ENCODE measurements around the gene NRN1L. TPM values are rescaled to one million over a fixed set of nuclear protein-coding genes. Genes with fewer than 3 reads are reported as not detected.
"Not testable (repeated sequence)": the region's sequence is repeated elsewhere in the genome, so short reads cannot be mapped to it uniquely, and the experiment has no call there.

Gene NRN1L
- total RNA-seq, 4 donors from 2014 or later = 1.2 to 2.4 TPM; not detected in 2

GRCh38 chr16:67858500-67858899, 26.2 kb upstream of the NRN1L start:
- TF ChIP-seq, protein P1, sequence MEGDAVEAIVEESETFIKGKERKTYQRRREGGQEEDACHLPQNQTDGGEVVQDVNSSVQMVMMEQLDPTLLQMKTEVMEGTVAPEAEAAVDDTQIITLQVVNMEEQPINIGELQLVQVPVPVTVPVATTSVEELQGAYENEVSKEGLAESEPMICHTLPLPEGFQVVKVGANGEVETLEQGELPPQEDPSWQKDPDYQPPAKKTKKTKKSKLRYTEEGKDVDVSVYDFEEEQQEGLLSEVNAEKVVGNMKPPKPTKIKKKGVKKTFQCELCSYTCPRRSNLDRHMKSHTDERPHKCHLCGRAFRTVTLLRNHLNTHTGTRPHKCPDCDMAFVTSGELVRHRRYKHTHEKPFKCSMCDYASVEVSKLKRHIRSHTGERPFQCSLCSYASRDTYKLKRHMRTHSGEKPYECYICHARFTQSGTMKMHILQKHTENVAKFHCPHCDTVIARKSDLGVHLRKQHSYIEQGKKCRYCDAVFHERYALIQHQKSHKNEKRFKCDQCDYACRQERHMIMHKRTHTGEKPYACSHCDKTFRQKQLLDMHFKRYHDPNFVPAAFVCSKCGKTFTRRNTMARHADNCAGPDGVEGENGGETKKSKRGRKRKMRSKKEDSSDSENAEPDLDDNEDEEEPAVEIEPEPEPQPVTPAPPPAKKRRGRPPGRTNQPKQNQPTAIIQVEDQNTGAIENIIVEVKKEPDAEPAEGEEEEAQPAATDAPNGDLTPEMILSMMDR (IDR thresholded peaks at IDR 0.05) = no peak
- TF ChIP-seq POLR2A (IDR thresholded peaks at IDR 0.05) (no peak), POLR2AphosphoS5 (IDR thresholded peaks at IDR 0.05) (no peak), EP300 (IDR thresholded peaks at IDR 0.05) (no peak)
- no peak for ATAC-seq
- 57 to 76% methylated on average over 3 to 4 of the region's 4 CpGs for WGBS, 2 donors (ENCODE audit: low coverage in 1 of 2)
- no peaks in the 10 kb centered on the region for H3K27me3 ChIP-seq
- H3K36me3 ChIP-seq = peaks cover 0 to 9% of the 10 kb centered on the region in 2 donors
- H3K27ac ChIP-seq = peak overlapping the region; percentile 22 to 84 (median 66)
- no peak overlapping the region for H3K4me3 ChIP-seq
- peaks cover 0 to 80% (median 38%) of the 10 kb centered on the region in 3 donors for H3K4me1 ChIP-seq
- no peaks in the 10 kb centered on the region for H3K9me3 ChIP-seq

- TF ChIP-seq, protein P1 (IDR thresholded peaks at IDR 0.05) = no peak
- peak; percentile 15 for TF ChIP-seq POLR2AphosphoS5 (IDR thresholded peaks at IDR 0.05)
- WGBS, 2 donors (ENCODE audit: low coverage in 1 of 2) = 58 to 85% methylated on average over 2 to 4 of the region's 8 CpGs
- H3K36me3 ChIP-seq = peaks cover 0 to 17% of the 10 kb centered on the region in 2 donors
- H3K9me3 ChIP-seq = no peaks in the 10 kb centered on the region
- ATAC-seq = peak; percentile 30
- no peaks in the 10 kb centered on the region for H3K27me3 ChIP-seq
- H3K27ac ChIP-seq = peak overlapping the region in 3 of 4 donors; percentile 83 to 90 (median 86)
- no peak overlapping the region for H3K4me3 ChIP-seq
- peaks cover 2 to 88% (median 45%) of the 10 kb centered on the region in 3 donors for H3K4me1 ChIP-seq
These were observed 23.9 kb upstream of the NRN1L start for GRCh38 chr16:67860589-67861398.

GRCh38 chr16:67861877-67862276, 22.8 kb upstream of the NRN1L start:
- Histone ChIP-seq H3K4me3 (no peak overlapping the region), H3K4me1 (peaks cover 2 to 77% (median 44%) of the 10 kb centered on the region in 3 donors), H3K27me3 (no peaks in the 10 kb centered on the region), H3K27ac (peak overlapping the region in 3 of 4 donors; percentile 83 to 90 (median 86)), H3K36me3 (peaks cover 0 to 28% of the 10 kb centered on the region in 2 donors), H3K9me3 (no peaks in the 10 kb centered on the region)
- TF ChIP-seq EP300 (IDR thresholded peaks at IDR 0.05) (no peak), POLR2A (IDR thresholded peaks at IDR 0.05) (no peak), POLR2AphosphoS5 (IDR thresholded peaks at IDR 0.05) (no peak)
- TF ChIP-seq, protein P1 (IDR thresholded peaks at IDR 0.05) = no peak
- 73 to 100% methylated on average over 1 to 6 of the region's 6 CpGs for WGBS, 2 donors (ENCODE audit: low coverage in 1 of 2)
- ATAC-seq = no peak

GRCh38 chr16:67862623-67863583, 21.8 kb upstream of the NRN1L start:
- H3K36me3 ChIP-seq = peaks cover 0 to 38% of the 10 kb centered on the region in 2 donors
- peak; percentile 90 for ATAC-seq
- H3K27ac ChIP-seq = peak overlapping the region; percentile 65 to 90 (median 84)
- no peak overlapping the region for H3K4me3 ChIP-seq
- H3K9me3 ChIP-seq = no peaks in the 10 kb centered on the region
- TF ChIP-seq POLR2AphosphoS5 (IDR thresholded peaks at IDR 0.05) (peak; percentile 70), POLR2A (IDR thresholded peaks at IDR 0.05) (no peak)
- no peaks in the 10 kb centered on the region for H3K27me3 ChIP-seq
- H3K4me1 ChIP-seq = peaks cover 2 to 67% (median 34%) of the 10 kb centered on the region in 3 donors
- WGBS, 2 donors (ENCODE audit: low coverage in 1 of 2) = 20 to 71% methylated on average over 3 to 8 of the region's 11 CpGs

GRCh38 chr16:67864044-67864443, 20.6 kb upstream of the NRN1L start:
- 85% methylated on average over 4 of the region's 6 CpGs; no CpG with 5 or more reads in 1 of the 2 donors for WGBS, 2 donors (ENCODE audit: low coverage in 1 of 2)
- not testable (repeated sequence) for H3K4me3 ChIP-seq, H3K9me3 ChIP-seq, H3K27me3 ChIP-seq, ATAC-seq
- Histone ChIP-seq H3K36me3 (peaks cover 0 to 50% of the 10 kb centered on the region in 2 donors), H3K4me1 (peaks cover 2 to 55% (median 27%) of the 10 kb centered on the region in 3 donors), H3K27ac (peak overlapping the region in 3 of 4 donors; percentile 83 to 90 (median 86))

Data from gastroesophageal sphincter (tissue), 4 donors.